ENCODE measurements around the gene NRXN3. TPM values are rescaled to one million over a fixed set of nuclear protein-coding genes. Genes with fewer than 3 reads are reported as not detected.

Gene NRXN3
- polyA plus RNA-seq, 1 experiment, result 1.1 TPM

DNA sequence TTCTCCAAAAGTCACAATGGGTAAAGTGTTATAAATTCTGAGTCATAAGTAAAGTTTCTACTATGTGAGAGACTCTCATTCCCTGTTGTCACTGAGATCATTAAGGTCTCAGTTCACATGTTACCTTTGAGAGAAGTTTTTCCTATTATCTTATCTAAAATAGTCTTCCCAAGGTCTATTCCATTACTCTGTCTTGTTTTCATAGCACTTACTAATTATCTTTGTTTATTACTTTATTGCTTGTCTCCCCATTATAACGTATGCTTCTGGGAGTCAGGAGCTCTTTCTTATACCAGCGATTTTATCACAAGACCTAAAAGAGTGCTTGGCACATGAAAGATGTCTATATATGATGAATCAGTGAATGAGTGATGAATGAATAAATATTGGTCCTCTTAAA, 1039.2 kb downstream of the NRXN3 start:
- Histone ChIP-seq H3K4me3 (ENCODE audit: low read depth, low read length) (no peak overlapping the region), H3K9me3 (ENCODE audit: control insufficient read depth, insufficient read depth, low read length) (no peaks in the 10 kb centered on the region), H3K27me3 (ENCODE audit: control insufficient read depth, insufficient read depth, low read length) (no peaks in the 10 kb centered on the region), H3K27ac (ENCODE audit: low read depth, low read length) (no peak overlapping the region)
- ChIA-PET POLR2A (no interaction called here), CTCF (no interaction called here)
- TF ChIP-seq, protein P1, sequence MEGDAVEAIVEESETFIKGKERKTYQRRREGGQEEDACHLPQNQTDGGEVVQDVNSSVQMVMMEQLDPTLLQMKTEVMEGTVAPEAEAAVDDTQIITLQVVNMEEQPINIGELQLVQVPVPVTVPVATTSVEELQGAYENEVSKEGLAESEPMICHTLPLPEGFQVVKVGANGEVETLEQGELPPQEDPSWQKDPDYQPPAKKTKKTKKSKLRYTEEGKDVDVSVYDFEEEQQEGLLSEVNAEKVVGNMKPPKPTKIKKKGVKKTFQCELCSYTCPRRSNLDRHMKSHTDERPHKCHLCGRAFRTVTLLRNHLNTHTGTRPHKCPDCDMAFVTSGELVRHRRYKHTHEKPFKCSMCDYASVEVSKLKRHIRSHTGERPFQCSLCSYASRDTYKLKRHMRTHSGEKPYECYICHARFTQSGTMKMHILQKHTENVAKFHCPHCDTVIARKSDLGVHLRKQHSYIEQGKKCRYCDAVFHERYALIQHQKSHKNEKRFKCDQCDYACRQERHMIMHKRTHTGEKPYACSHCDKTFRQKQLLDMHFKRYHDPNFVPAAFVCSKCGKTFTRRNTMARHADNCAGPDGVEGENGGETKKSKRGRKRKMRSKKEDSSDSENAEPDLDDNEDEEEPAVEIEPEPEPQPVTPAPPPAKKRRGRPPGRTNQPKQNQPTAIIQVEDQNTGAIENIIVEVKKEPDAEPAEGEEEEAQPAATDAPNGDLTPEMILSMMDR (IDR thresholded peaks at IDR 0.05; ENCODE audit: low read depth, low read length), result no peak
- no peak for DNase-seq (ENCODE audit: low read depth, low spot score)

DNA sequence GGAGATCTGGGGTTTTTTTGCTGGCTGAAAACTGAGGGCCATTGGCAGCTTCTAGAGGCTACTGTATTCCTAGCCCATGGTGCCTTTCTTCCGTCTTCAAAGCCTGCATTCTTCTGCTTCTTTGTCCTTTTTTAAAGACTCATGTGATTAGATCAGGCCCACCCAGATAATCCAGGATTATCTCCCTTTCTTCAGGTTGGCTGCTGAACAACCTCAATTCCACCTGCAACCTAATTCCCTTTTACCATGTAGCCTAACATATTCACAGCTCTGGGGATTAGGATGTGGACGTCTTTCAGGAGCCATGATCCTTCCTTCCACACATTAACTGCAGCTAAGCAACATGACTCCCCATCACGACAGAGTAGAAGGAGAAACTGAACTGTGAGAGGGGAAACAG, 1055.6 kb downstream of the NRXN3 start:
- H3K4me3 ChIP-seq (ENCODE audit: low read depth, low read length), result no peak overlapping the region
- H3K27ac ChIP-seq (ENCODE audit: low read depth, low read length), result no peak overlapping the region
- no peaks in the 10 kb centered on the region for H3K9me3 ChIP-seq (ENCODE audit: control insufficient read depth, insufficient read depth, low read length)
- H3K27me3 ChIP-seq (ENCODE audit: control insufficient read depth, insufficient read depth, low read length), result peaks cover 2% of the 10 kb centered on the region
- ChIA-PET POLR2A (no interaction called here), CTCF (no interaction called here)
- DNase-seq (ENCODE audit: low read depth, low spot score), result no peak
- TF ChIP-seq, protein P1 (IDR thresholded peaks at IDR 0.05; ENCODE audit: low read depth, low read length), result no peak

DNA sequence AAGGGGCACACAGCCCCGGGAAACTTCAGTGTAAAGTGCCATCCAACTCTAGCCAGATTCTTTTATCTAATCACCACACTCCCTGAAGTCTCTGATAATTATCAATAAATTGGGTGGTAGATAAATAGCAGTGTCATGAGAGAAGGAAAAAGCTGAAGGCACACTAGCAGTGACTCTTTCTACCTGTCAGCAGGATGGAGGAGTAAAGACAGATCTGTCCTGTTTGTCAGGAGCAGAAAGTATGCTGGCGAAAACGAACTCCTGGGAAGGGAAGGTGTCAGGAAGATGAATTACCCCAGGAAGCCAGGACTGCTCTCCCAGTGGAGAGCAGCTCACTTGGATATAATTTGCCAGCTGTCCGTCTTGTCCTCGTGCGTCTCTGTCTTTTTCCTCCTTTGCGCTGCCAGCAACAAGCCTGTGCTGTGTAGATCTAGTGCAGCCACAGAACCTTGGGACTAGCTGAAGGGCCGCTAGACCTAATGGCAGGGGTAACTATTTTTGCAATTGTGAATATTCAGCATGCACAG, 1059.3 kb downstream of the NRXN3 start:
- TF ChIP-seq, protein P1 (IDR thresholded peaks at IDR 0.05; ENCODE audit: low read depth, low read length), result no peak
- DNase-seq (ENCODE audit: low read depth, low spot score), result no peak
- Histone ChIP-seq H3K27ac (ENCODE audit: low read depth, low read length) (no peak overlapping the region), H3K9me3 (ENCODE audit: control insufficient read depth, insufficient read depth, low read length) (no peaks in the 10 kb centered on the region), H3K27me3 (ENCODE audit: control insufficient read depth, insufficient read depth, low read length) (peaks cover 2% of the 10 kb centered on the region), H3K4me3 (ENCODE audit: low read depth, low read length) (no peak overlapping the region)
- CTCF ChIA-PET, result no interaction called here
- POLR2A ChIA-PET, result no interaction called here

DNA sequence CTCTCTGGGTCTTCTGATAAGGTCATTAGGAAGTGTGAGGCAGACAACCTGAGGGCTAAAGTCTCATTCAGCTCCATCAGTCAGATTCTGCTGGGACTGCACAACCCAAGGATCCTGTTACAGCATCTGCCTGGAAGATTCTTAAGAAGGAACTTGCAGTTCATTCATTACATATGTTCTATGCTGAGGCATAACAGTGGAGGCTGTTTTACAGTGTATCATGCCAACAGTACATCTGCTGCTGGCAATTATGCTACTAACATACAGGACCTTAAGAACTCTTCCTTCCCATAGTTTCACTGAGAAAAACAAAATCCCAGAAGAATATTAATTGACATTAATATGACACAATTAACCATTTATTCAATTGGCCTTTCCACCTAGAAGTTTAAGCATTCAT, 1072.5 kb downstream of the NRXN3 start:
- POLR2A ChIA-PET, result no interaction called here
- no peaks in the 10 kb centered on the region for H3K9me3 ChIP-seq (ENCODE audit: control insufficient read depth, insufficient read depth, low read length)
- CTCF ChIA-PET, result no interaction called here

DNA sequence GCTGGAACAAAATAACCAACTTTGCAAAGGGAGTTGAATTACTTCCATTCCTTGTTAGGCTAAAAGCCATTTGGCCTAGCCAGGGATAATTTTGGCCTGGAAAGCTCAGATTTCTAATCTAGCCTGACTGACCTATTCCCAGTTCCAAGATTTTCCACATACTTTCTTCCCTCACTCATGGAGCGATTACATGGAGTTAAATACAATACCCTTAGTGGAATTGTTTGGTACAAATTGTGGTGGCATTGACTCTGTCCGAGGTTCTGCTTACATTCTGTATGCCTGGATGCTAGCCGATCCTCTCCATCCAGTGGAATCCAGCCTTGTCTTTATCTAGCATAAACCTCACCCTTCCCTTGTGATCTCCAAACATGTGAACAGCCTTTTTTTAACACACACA, 1076.0 kb downstream of the NRXN3 start:
- DNase-seq (ENCODE audit: low read depth, low spot score), result no peak
- TF ChIP-seq, protein P1 (IDR thresholded peaks at IDR 0.05; ENCODE audit: low read depth, low read length), result no peak
- Histone ChIP-seq H3K27ac (ENCODE audit: low read depth, low read length) (no peak overlapping the region), H3K4me3 (ENCODE audit: low read depth, low read length) (no peak overlapping the region), H3K27me3 (ENCODE audit: control insufficient read depth, insufficient read depth, low read length) (no peaks in the 10 kb centered on the region), H3K9me3 (ENCODE audit: control insufficient read depth, insufficient read depth, low read length) (no peaks in the 10 kb centered on the region)
- POLR2A ChIA-PET, result no interaction called here
- CTCF ChIA-PET, result no interaction called here

More for the DNA sequence above, 1072.5 kb downstream of the NRXN3 start:
- TF ChIP-seq, protein P1 (IDR thresholded peaks at IDR 0.05; ENCODE audit: low read depth, low read length), result no peak
- DNase-seq (ENCODE audit: low read depth, low spot score), result no peak
- Histone ChIP-seq H3K27ac (ENCODE audit: low read depth, low read length) (no peak overlapping the region), H3K4me3 (ENCODE audit: low read depth, low read length) (no peak overlapping the region), H3K27me3 (ENCODE audit: control insufficient read depth, insufficient read depth, low read length) (no peaks in the 10 kb centered on the region)

Measured in AG04450 (cell line).